Thoracic aorta (tissue), 2 donors: ENCODE measurements around the gene ALLC. TPM values are rescaled to one million over a fixed set of nuclear protein-coding genes. Genes with fewer than 3 reads are reported as not detected.

ENCODE experiments used
- ATAC-seq: fragments of 150-250 bp; one replicate; pipeline ENCODE4 v1.8.0; 2017; ENCODE audit warnings: low read depth; ENCODE audit not compliant: insufficient number of reproducible peaks, low FRiP score
- DNase-seq: peaks from one replicate; pipeline ENCODE4 v3.0.0-alpha.2; 2020; ENCODE audit warnings: low spot score
- H3K27ac ChIP-seq, 2 donors: fragments of 200-600 bp; sonication (generic); 1 replicate in 1 of 2; 2 replicates in 1 of 2; pipeline ENCODE4 v1.5.1; 2016; ENCODE audit warnings: mild to moderate bottlenecking in 2 of 2, moderate library complexity in 2 of 2
- H3K27me3 ChIP-seq: fragments of 200-600 bp; sonication (generic); replicated peaks from 2 replicates; pipeline ENCODE4 v1.6.0; 2016; ENCODE audit warnings: mild to moderate bottlenecking; ENCODE audit not compliant: insufficient read depth
- H3K36me3 ChIP-seq: fragments of 200-600 bp; sonication (generic); one replicate; pipeline ENCODE4 v1.5.1; 2016
- H3K4me1 ChIP-seq, 2 donors: fragments of 200-600 bp; sonication (generic); 1 replicate in 1 of 2; 2 replicates in 1 of 2; pipeline versions ENCODE4 v1.5.1 to v1.6.0; 2016; ENCODE audit warnings: low read depth in 2 of 2, mild to moderate bottlenecking in 1 of 2; ENCODE audit not compliant: control insufficient read depth in 1 of 2
- H3K4me3 ChIP-seq: fragments of 200-600 bp; sonication (generic); 2 replicates; pipeline ENCODE4 v1.5.1; 2016; ENCODE audit warnings: mild to moderate bottlenecking
- H3K9me3 ChIP-seq: fragments of 200-600 bp; sonication (generic); 2 replicates; pipeline ENCODE4 v1.5.1; 2016
- total RNA-seq, 2 donors: library from RNA; depleted of rRNA; stranded (reverse); fragments of >200 nt; gene quantifications; one replicate each; pipeline versions ENCODE4 v1.1.0 to v1.2.3, GENCODE V29; 2016
- TF ChIP-seq, protein P1 (sequence below): fragments of 200-600 bp; sonication (generic); IDR thresholded peaks from one replicate; pipeline ENCODE4 v1.5.1; 2019; ENCODE audit warnings: antibody characterized with exemption

ALLC gene
- total RNA-seq, 2 donors from 2014 or later = 1.1 TPM; not detected in 1

DNA sequence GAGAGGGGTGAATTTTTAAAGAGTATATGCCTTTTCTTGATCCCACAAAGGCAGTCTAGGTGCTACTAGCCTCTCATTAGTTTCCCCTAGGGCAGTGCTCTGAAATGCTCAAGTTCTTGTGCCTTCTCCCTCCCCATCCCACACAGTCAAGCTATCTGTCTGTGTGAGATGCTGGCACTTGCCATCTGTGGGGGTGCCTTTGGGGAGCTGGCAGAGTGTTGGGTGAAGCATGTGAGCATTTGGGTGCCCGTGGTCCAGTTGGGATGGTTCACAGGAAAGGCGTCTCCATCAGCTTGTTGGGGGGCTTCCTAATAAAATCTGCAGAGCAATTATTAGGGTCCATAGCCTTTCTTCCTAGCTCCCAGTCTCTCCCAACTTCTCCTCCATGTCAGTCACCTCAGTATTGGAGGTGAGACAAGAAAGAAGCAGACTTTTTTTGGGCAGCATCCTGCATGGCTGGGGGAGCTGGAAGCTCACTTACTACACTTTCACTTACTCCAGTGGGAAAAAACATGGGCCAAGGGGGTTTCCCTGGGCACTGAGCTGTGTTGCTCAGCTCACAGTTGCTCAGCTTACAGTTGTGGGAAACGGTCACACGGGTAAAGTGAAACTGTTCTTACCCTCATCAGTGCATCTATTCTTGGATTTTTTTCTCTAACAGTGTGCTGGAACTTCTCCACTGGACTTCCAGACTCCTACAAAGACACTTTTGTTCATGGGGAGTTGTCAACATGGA is 33.8 kb upstream of the ALLC start:
- no peak for DNase-seq

DNA sequence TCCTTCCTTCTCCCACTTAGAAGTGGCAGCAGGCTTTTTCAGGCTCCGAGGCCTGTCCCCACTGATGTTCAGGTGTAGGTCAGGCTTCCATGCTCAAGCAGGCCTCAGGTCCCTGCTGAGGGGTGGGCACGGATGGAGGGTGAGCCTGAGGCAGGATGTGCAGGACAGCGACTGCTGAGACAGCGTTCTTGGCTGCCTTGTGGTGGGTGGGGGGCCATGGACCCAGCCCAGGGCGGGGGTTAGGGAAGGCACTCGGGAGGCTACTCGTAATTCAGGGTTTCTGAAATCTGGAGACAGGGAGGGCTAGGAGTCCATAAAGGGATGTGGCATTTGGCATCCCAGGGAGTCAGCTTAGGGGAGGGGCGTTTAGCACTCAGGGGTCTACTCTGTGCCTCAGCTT is 32.8 kb upstream of the ALLC start:
- DNase-seq (no peak), ATAC-seq (no peak)
- no peak overlapping the region for H3K4me3 ChIP-seq
- no peaks in the 10 kb centered on the region for H3K36me3 ChIP-seq
- no peaks in the 10 kb centered on the region for H3K9me3 ChIP-seq
- no peaks in the 10 kb centered on the region for H3K4me1 ChIP-seq
- TF ChIP-seq, protein P1, sequence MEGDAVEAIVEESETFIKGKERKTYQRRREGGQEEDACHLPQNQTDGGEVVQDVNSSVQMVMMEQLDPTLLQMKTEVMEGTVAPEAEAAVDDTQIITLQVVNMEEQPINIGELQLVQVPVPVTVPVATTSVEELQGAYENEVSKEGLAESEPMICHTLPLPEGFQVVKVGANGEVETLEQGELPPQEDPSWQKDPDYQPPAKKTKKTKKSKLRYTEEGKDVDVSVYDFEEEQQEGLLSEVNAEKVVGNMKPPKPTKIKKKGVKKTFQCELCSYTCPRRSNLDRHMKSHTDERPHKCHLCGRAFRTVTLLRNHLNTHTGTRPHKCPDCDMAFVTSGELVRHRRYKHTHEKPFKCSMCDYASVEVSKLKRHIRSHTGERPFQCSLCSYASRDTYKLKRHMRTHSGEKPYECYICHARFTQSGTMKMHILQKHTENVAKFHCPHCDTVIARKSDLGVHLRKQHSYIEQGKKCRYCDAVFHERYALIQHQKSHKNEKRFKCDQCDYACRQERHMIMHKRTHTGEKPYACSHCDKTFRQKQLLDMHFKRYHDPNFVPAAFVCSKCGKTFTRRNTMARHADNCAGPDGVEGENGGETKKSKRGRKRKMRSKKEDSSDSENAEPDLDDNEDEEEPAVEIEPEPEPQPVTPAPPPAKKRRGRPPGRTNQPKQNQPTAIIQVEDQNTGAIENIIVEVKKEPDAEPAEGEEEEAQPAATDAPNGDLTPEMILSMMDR = no peak
- H3K27me3 ChIP-seq = no peaks in the 10 kb centered on the region
- H3K27ac ChIP-seq = no peak overlapping the region

More for the DNA sequence above, 33.8 kb upstream of the ALLC start:
- Histone ChIP-seq H3K27me3 (no peaks in the 10 kb centered on the region), H3K27ac (no peak overlapping the region), H3K36me3 (no peaks in the 10 kb centered on the region), H3K4me3 (no peak overlapping the region), H3K4me1 (no peaks in the 10 kb centered on the region), H3K9me3 (no peaks in the 10 kb centered on the region)
- TF ChIP-seq, protein P1 = no peak
- ATAC-seq = no peak

DNA sequence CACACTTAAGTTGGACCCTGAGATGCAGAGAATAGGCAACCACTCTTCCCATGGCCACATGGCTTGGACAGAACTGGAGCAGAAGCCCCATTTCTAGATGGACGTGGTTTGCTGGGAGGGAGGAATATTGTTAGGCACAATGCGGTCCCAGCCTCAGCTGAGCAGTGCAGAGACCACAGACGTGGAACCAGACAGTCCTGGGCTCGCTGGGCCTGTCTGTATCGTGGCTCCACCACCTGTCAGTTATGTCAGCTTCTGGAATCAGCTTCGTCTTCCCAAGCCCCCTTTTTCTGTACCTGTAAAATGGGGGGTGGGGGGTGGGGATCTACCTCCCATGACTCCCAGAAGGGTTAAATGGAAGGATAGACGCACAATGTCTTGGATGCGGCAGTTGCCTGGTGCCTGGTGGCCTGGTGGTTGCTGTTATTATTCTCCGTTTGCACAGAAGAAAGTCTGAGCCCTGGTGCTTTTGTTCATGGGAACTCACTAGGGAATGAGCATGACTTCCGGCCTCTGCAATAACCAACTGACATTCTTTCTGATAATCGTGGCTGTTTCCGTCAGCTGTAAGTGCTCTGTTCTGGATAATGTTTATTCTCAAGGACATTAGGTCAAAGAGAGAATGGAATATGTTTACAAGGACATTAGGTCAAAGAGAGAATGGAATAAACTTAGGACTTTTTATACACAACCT is 31.7 kb upstream of the ALLC start:
- DNase-seq (no peak), ATAC-seq (no peak)
- Histone ChIP-seq H3K4me1 (no peaks in the 10 kb centered on the region), H3K27me3 (no peaks in the 10 kb centered on the region), H3K27ac (no peak overlapping the region), H3K9me3 (no peaks in the 10 kb centered on the region), H3K36me3 (no peaks in the 10 kb centered on the region), H3K4me3 (no peak overlapping the region)
- TF ChIP-seq, protein P1 = no peak

DNA sequence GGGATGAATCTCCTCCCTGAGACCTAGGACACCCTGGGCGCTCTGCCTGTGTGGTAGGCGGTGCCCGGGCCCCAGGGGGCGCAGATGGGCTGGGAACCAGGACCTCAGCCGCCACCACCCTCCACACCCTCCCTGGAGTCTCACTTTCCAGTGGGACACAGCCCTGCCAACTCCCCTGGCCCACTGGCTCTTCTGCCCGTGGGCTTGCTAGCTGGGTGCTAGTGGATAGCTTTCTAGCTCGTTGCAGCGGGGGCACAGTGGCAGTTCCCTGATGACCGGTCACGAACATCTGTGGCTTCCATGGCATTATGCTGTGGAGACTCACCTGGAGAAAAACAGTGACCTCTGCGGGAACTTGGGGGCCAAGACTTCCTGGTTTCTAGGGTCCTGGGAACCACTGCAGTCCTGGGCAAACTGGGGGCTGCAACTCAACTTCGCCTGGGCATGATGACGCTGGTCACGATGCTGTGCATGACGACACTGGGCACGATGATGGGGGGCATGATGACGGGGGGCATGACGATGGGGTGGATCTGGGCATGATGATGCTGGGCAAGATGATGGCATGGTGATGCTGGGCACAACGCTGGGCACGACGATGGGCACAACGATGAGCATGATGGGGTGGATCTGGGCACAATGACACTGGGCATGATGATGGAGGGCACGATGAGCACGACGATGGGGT is 31.0 kb upstream of the ALLC start:
- H3K9me3 ChIP-seq = no peaks in the 10 kb centered on the region
- DNase-seq = no peak
- ATAC-seq = no peak

More for the DNA sequence above, 31.0 kb upstream of the ALLC start:
- no peaks in the 10 kb centered on the region for H3K4me1 ChIP-seq
- no peaks in the 10 kb centered on the region for H3K27me3 ChIP-seq
- no peak overlapping the region for H3K4me3 ChIP-seq
- H3K36me3 ChIP-seq = no peaks in the 10 kb centered on the region
- TF ChIP-seq, protein P1 = no peak
- H3K27ac ChIP-seq = no peak overlapping the region
